GM21576 (cell line): ENCODE measurements around the gene METTL9.
"Not testable (repeated sequence)": the region's sequence is repeated elsewhere in the genome, so short reads cannot be mapped to it uniquely, and the experiment has no call there.

Experiments
- ATAC-seq: cut with Tn5 transposase; IDR thresholded peaks from one replicate; pipeline ENCODE4 v1.9.1; 2021; ENCODE audit warnings: mild to moderate bottlenecking, moderate library complexity; ENCODE audit not compliant: unreplicated experiment

Gene METTL9

GRCh38 chr16:21599122-21600030 lies at the start of gene METTL9:
Gene METTL9, plus strand, starts transcription at chr16:21599577. Its CDS starts 157 bp downstream, at chr16:21599734.
- peak; percentile 88 for ATAC-seq

GRCh38 chr16:21549975-21550374 lies 49.4 kb upstream of the METTL9 start:
- ATAC-seq, result not testable (repeated sequence)

- ATAC-seq, result not testable (repeated sequence)
Observed at GRCh38 chr16:21550435-21550834, 48.9 kb upstream of the METTL9 start.

GRCh38 chr16:21551076-21551475 lies 48.3 kb upstream of the METTL9 start:
- ATAC-seq, result not testable (repeated sequence)

- not testable (repeated sequence) for ATAC-seq
Observed at GRCh38 chr16:21551600-21551999, 47.8 kb upstream of the METTL9 start.

GRCh38 chr16:21553481-21554296 lies 45.7 kb upstream of the METTL9 start:
- not testable (repeated sequence) for ATAC-seq

GRCh38 chr16:21554795-21555585 lies 44.4 kb upstream of the METTL9 start:
- peak; percentile 97 for ATAC-seq

- ATAC-seq, result not testable (repeated sequence)
Observed at GRCh38 chr16:21555621-21556020, 43.8 kb upstream of the METTL9 start.

- ATAC-seq, result not testable (repeated sequence)
Observed at GRCh38 chr16:21556026-21556595, 43.3 kb upstream of the METTL9 start.

- ATAC-seq, result not testable (repeated sequence)
Observed at GRCh38 chr16:21556651-21557241, 42.6 kb upstream of the METTL9 start.

- no peak for ATAC-seq
Observed at GRCh38 chr16:21560462-21560861, 38.9 kb upstream of the METTL9 start.

- ATAC-seq, result no peak
Observed at GRCh38 chr16:21563676-21564075, 35.7 kb upstream of the METTL9 start.

- ATAC-seq, result not testable (repeated sequence)
Observed at GRCh38 chr16:21564367-21564766, 35.0 kb upstream of the METTL9 start.

GRCh38 chr16:21565507-21565860 lies 33.9 kb upstream of the METTL9 start:
- no peak for ATAC-seq

- ATAC-seq, result no peak
Observed at GRCh38 chr16:21565861-21566669, 33.3 kb upstream of the METTL9 start.

- no peak for ATAC-seq
Observed at GRCh38 chr16:21566891-21567414, 32.4 kb upstream of the METTL9 start.

- not testable (repeated sequence) for ATAC-seq
Observed at GRCh38 chr16:21567496-21567895, 31.9 kb upstream of the METTL9 start.

GRCh38 chr16:21568502-21569189 lies 30.7 kb upstream of the METTL9 start:
- ATAC-seq, result no peak

- ATAC-seq, result no peak
Observed at GRCh38 chr16:21570676-21571017, 28.7 kb upstream of the METTL9 start.
